ENCODE results near the gene ATOH8.

Gene ATOH8

DNA sequence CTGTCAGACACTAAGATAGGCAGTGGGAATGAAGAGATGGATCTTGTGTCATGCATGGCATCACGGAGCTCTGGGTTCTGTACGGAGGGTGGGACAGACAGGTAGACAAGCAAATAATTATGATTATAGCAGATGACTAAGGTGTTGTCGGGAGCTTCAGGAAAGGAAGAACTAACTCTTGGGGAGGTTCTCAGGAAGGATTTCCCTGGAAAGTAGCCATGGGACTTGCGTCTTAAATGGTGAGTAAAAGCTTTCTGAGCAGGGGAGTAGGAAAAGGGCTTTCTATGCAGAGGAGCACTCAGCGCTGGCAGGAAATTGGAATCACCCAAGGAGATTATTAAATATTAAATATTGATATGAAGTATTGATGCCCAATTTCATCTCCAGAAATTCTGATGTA, 35.5 kb downstream of the ATOH8 start:
- no peak for DNase-seq (ENCODE audit: low spot score)
- ChIA-PET CTCF (interaction anchor here (0.9 to 1.1 kb wide), 3 partner anchors 17 to 60 kb away, joined by 3 to 5 read pairs (median 4); no protein-coding TSS in a partner anchor), POLR2A (ENCODE audit: low non-redundant PET) (no interaction called here)
- H3K27ac ChIP-seq, result no peak overlapping the region
- TF ChIP-seq, protein P1, sequence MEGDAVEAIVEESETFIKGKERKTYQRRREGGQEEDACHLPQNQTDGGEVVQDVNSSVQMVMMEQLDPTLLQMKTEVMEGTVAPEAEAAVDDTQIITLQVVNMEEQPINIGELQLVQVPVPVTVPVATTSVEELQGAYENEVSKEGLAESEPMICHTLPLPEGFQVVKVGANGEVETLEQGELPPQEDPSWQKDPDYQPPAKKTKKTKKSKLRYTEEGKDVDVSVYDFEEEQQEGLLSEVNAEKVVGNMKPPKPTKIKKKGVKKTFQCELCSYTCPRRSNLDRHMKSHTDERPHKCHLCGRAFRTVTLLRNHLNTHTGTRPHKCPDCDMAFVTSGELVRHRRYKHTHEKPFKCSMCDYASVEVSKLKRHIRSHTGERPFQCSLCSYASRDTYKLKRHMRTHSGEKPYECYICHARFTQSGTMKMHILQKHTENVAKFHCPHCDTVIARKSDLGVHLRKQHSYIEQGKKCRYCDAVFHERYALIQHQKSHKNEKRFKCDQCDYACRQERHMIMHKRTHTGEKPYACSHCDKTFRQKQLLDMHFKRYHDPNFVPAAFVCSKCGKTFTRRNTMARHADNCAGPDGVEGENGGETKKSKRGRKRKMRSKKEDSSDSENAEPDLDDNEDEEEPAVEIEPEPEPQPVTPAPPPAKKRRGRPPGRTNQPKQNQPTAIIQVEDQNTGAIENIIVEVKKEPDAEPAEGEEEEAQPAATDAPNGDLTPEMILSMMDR (conservative IDR thresholded peaks at IDR 0.05; ENCODE audit: low read depth), result no peak

DNA sequence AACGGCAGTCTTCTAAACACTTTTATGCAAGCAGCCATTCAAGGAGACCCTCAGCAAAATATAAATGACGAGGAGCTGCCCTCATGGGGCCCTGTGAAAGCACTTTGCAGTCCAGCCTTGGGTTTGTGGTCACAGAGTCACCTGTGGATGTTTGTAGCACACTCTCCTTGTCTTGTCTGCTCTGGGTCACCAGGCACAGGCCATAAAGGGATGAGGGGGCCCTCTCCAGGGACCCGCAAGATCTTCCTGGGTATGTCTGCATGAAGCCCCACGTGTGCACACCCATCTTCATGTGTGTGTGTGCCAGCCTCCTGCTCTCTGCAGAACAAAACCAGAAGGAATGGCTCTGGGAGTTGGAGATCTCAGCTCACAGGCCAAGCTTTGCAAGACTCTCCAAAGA, 36.2 kb downstream of the ATOH8 start:
- POLR2A ChIA-PET (ENCODE audit: low non-redundant PET), result no interaction called here
- DNase-seq (ENCODE audit: low spot score), result no peak
- TF ChIP-seq, protein P1 (conservative IDR thresholded peaks at IDR 0.05; ENCODE audit: low read depth), result no peak
- no peak overlapping the region for H3K27ac ChIP-seq
- CTCF ChIA-PET, result interaction anchor here (0.6 to 1.1 kb wide), 5 partner anchors 11 to 137 kb away, joined by 3 read pairs; no protein-coding TSS in a partner anchor

DNA sequence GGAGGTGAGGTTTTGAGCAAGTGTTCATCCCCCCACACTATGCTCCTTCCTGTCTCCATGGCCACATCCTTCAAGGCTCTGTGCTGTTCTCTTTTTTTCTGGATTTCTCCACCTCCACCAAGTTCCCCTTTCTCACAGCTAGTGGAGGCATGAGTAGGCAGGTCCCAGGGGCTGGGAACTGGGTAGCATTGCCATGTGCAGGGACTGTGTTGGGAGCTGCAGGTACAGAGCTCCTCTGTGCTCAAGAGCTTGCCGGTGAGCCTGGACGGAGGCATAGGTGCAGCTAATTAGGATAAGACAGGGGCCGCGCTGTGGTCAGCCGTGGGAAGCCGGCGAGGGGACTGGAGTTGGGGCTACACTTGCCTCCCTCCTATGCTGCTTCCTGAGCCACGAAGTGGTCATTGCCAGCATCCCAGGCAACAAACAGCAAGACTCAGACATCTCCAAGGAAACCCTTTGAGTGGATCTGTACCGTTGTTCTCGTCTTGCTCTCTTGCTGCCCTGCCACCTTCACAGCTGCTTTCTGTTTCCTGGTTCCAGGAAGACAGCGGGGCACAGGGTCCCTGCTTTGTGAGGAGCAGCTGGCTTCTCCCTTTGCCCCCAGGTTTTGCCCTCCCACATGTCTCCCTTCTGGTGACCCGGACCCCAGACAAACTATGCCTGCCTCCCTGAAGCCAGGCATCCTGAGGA, 36.9 kb downstream of the ATOH8 start:
- TF ChIP-seq, protein P1 (conservative IDR thresholded peaks at IDR 0.05; ENCODE audit: low read depth), result no peak
- ChIA-PET CTCF (interaction anchor here (0.6 to 1.1 kb wide), 6 partner anchors 12 to 138 kb away, joined by 3 to 4 read pairs (median 3); no protein-coding TSS in a partner anchor), POLR2A (ENCODE audit: low non-redundant PET) (no interaction called here)
- DNase-seq (ENCODE audit: low spot score), result no peak
- H3K27ac ChIP-seq, result no peak overlapping the region

DNA sequence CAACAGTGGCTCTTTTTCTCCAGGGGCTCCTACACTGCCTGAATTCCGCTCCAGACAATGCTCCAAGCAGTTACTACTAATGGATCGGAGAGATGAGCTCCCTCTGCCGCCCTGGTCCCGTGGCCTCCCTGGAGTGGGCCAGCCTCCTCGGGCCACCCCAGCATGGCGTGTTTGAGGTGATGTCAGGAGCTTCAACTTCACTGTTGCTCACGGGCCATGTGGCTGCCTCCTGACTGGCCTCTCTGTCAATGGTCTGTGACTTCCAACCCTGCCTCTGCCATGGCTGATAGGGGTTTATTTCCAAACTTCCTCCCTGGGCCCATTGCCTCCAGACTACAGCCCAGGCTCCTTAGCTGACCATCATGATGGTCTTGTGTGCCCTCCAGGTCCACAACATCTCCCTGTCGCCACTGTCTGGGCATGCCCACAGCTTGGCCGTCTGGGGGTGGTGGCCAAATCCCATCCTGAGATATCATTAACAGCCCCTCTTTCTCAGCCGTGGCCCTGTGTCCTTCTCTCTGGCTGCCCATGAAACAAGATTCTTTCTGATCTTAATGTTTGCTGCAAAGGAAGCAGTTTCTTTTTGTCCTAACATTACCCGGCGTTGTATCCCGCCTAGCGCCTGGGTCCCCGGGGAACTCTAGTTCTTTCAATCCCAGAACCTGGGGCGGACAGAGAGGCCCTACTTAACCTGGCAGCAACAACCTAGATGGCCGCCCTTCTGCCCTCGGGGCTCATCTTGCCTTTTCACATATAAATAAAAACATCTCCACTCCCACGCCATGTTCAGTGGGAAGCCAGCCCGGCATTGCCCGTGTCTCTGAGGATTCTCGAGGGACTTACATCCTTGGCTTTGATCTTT, 38.1 kb downstream of the ATOH8 start:
- no peak for DNase-seq (ENCODE audit: low spot score)
- POLR2A ChIA-PET (ENCODE audit: low non-redundant PET), result no interaction called here
- H3K27ac ChIP-seq, result peak overlapping the region; percentile 75
- CTCF ChIA-PET, result interaction anchor here (1.5 kb wide), 1 partner anchor 22 kb away, joined by 4 read pairs; no protein-coding TSS in a partner anchor
- TF ChIP-seq, protein P1 (conservative IDR thresholded peaks at IDR 0.05; ENCODE audit: low read depth), result no peak

DNA sequence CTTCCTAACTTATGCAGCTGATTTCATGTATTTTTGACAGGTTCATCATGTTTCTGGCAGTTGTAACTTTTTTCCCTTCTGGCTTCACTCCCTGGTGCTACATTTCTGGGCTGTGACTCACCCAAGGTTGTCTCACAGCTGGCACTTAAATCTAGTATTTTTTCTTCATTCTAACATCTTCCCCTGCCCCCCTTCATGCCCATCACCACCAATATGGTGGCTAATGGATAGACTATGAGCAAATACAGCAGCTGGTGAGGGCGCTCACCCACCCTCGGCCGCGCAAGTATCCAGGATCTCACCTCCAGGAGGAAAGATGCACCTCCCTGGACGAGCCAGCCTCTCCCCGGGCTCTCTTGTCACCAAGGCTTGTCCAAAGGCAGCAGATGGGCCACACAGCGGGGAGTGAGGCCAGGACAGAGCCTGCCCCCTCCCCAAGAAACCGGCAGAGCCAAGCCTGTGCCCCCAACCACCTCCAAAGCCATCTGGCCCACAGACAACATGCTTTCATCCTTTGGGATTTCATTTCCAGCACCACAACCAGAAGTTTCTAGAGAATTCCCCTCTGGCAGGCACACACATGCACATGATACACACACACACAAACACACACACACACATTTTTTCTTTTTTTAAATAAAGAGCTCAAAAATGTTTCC, 39.1 kb downstream of the ATOH8 start:
- peak overlapping the region; percentile 75 for H3K27ac ChIP-seq
- ChIA-PET POLR2A (ENCODE audit: low non-redundant PET) (no interaction called here), CTCF (interaction anchor here (0.9 to 1.5 kb wide), 2 partner anchors 21 to 70 kb away, joined by 3 to 4 read pairs; no protein-coding TSS in a partner anchor)
- DNase-seq (ENCODE audit: low spot score), result peak; percentile 77
- TF ChIP-seq, protein P1 (conservative IDR thresholded peaks at IDR 0.05; ENCODE audit: low read depth), result no peak

DNA sequence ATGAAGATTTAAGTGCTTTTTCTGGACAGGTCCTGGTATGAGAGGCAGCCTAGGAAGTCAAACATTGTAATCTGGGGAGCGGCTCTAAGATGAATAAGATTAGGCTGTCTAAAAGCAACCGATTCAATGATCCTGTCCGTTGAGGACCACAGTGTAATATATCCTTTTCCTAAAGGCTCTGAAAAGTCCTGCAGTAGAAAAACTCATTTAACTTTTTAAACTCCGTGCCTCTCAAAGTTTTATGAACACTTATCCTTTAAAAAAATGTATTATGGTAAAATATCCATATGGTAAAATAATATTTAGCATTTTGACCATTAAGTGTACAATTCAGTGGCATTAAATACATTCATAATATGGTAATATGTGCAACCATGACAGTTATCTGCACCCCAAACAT, 39.8 kb downstream of the ATOH8 start:
- POLR2A ChIA-PET (ENCODE audit: low non-redundant PET), result no interaction called here
- CTCF ChIA-PET, result interaction anchor here (0.9 to 1.5 kb wide), 2 partner anchors 20 to 71 kb away, joined by 3 to 4 read pairs; no protein-coding TSS in a partner anchor
- no peak for DNase-seq (ENCODE audit: low spot score)
- no peak overlapping the region for H3K27ac ChIP-seq
- TF ChIP-seq, protein P1 (conservative IDR thresholded peaks at IDR 0.05; ENCODE audit: low read depth), result no peak
